ENCODE data around the gene EDIL3.

The EDIL3 gene

DNA sequence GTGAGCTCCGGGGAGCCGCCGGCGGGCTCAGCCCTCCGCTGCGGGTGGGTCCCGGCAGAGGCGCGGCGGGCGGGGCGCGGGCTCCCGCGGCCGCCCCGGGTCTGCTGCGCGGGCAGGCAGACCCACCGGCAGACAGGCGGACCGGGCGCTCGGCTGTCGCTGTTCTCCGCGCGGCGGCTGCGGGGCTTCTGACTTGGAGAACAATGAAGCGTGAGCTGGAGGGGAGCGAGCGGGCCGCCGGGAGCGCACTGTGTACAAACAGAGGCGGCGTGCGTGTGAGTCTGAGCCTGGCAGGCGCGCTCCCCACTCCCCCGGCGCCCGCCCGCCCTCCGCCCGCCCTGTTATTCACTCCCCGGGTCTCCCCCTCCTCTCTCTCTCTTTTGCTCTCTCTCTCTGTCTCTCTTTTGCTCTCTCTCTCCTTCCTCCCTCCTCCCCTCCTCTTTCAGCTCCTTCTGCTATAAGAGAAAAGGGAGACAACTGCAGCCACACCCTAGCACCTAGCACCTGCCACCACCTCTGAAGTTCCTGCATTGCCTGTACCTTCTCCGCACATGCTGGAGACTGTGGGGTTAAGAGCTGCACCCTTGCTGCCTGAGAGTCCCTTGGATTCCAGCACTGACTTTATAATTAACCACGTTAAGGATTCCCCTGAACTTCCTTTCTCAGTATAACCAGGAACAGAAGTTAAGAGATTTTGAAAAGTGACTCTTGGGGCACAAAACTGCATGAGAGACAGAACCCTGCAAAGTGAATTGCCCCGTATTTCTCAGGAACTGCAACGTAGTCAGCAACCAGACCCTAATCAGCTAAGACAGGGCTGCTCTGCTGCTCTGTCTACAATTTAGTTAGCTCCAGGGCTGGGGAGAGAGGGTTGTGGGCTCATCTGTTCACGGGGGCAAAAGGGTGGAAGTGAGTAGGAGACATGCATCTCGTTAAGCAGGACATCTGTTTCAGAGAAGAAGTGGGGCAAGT, at the start of gene EDIL3:
EDIL3 (minus strand) TSS at position 277 of the 972 bp plus-strand sequence. CDS start 506 bp downstream, outside the sequence.
- in situ Hi-C loops (cut with MboI; ENCODE audit: low sequenced_read_pairs): no loop called here
- H3K27me3 ChIP-seq (ENCODE audit: low read depth): peaks cover 53% of the 10 kb centered on the region
- H3K4me1 ChIP-seq: no peaks in the 10 kb centered on the region
- no peaks in the 10 kb centered on the region for H3K9me3 ChIP-seq
- no peaks in the 10 kb centered on the region for H3K36me3 ChIP-seq (replicated peaks)
- H3K4me3 ChIP-seq: no peak within 1 kb of the TSS
- peak; percentile 3 to 38 for DNase-seq (ENCODE audit: low spot score in 2 of 2)

DNA sequence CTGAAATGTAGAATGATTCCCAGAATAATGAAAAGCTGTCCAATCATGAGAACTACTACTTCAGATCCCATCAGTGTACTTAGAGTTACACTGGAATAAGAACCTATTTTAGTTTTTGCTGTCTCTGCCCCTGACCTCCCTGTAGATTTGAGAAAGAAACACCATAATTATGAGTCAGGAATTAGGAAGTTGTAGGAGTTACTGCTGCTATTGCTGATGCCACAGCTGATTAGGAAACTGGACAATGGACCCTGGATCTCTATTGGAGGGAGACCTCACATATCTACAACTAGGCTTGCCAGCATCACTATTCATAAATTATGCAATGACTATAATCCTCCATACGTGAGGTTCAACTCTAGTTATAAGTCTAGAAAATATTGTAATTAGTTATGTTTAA, 48.8 kb upstream of the EDIL3 start:
- Histone ChIP-seq H3K27me3 (ENCODE audit: low read depth) (no peaks in the 10 kb centered on the region), H3K36me3 (replicated peaks) (no peaks in the 10 kb centered on the region), H3K9me3 (no peaks in the 10 kb centered on the region), H3K4me3 (no peak overlapping the region), H3K4me1 (no peaks in the 10 kb centered on the region)
- in situ Hi-C loops (cut with MboI; ENCODE audit: low sequenced_read_pairs): no loop called here
- no peak for DNase-seq (ENCODE audit: low spot score in 2 of 2)

- no peak for DNase-seq (ENCODE audit: low spot score in 2 of 2)
- Histone ChIP-seq H3K36me3 (replicated peaks) (no peaks in the 10 kb centered on the region), H3K4me1 (no peaks in the 10 kb centered on the region), H3K27me3 (ENCODE audit: low read depth) (no peaks in the 10 kb centered on the region), H3K4me3 (no peak overlapping the region), H3K9me3 (no peaks in the 10 kb centered on the region)
- in situ Hi-C loops (cut with MboI; ENCODE audit: low sequenced_read_pairs): no loop called here
Observed at GRCh38 chr5:84430863-84431663, 46.4 kb upstream of the EDIL3 start.

GRCh38 chr5:84430079-84430478, 45.4 kb upstream of the EDIL3 start:
- Histone ChIP-seq H3K27me3 (ENCODE audit: low read depth) (no peaks in the 10 kb centered on the region), H3K9me3 (no peaks in the 10 kb centered on the region), H3K4me1 (no peaks in the 10 kb centered on the region), H3K4me3 (no peak overlapping the region), H3K36me3 (replicated peaks) (no peaks in the 10 kb centered on the region)
- DNase-seq (ENCODE audit: low spot score in 2 of 2): no peak
- in situ Hi-C loops (cut with MboI; ENCODE audit: low sequenced_read_pairs): no loop called here

DNA sequence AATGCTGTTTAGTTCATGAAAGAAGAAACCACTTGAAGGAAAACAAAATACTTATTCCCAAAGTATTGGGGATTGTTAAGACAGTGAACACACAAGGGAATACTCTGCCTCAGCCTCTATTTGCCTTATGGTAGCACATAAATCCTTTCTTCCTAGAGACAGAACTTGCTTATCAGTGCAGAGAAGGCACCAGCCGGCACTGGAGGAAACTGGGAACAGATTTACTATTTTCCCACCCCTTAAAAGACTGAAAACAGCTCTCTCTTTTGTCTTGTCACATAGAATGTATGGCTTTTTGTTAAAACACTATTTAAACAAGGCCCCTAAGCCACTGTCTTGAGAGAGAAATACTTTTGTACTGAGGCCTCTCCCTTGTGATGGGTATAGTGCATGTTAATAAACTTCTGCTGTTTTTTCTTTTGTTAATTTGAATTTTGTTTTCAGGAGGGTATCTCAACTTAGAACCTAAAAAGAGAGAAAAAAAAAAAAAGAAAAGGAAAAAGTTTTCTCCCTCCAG, 40.7 kb upstream of the EDIL3 start:
- Histone ChIP-seq H3K4me1 (no peaks in the 10 kb centered on the region), H3K4me3 (no peak overlapping the region), H3K27me3 (ENCODE audit: low read depth) (no peaks in the 10 kb centered on the region), H3K9me3 (no peaks in the 10 kb centered on the region), H3K36me3 (replicated peaks) (no peaks in the 10 kb centered on the region)
- DNase-seq (ENCODE audit: low spot score in 2 of 2): no peak
- in situ Hi-C loops (cut with MboI; ENCODE audit: low sequenced_read_pairs): no loop called here

GRCh38 chr5:84419742-84420141, 35.1 kb upstream of the EDIL3 start:
- Histone ChIP-seq H3K4me3 (no peak overlapping the region), H3K36me3 (replicated peaks) (no peaks in the 10 kb centered on the region), H3K4me1 (no peaks in the 10 kb centered on the region), H3K27me3 (ENCODE audit: low read depth) (no peaks in the 10 kb centered on the region), H3K9me3 (no peaks in the 10 kb centered on the region)
- DNase-seq (ENCODE audit: low spot score in 2 of 2): no peak
- in situ Hi-C loops (cut with MboI; ENCODE audit: low sequenced_read_pairs): no loop called here

- DNase-seq (ENCODE audit: low spot score in 2 of 2): no peak
- no peaks in the 10 kb centered on the region for H3K27me3 ChIP-seq (ENCODE audit: low read depth)
- H3K4me1 ChIP-seq: no peaks in the 10 kb centered on the region
Observed at GRCh38 chr5:84411832-84412605, 27.3 kb upstream of the EDIL3 start.

DNA sequence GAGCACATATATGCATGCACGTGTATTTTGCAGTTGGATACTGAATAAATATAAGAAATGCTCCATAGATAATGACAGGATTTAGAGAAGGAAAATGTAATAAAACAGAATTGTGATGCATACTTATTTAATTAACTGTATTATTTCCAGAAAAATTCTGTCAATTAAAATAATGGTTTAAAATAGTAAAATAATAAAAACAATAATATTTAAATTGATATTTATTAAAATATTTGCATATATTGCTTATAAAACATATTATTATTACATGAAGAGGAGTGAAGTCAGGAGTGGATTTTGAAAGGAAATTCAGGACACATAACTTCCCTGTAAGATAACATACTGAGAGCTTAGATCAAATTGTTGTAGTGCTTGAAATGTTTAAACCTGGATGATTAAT, 21.4 kb upstream of the EDIL3 start:
- in situ Hi-C loops (cut with MboI; ENCODE audit: low sequenced_read_pairs): no loop called here
- DNase-seq (ENCODE audit: low spot score in 2 of 2): no peak
- H3K27me3 ChIP-seq (ENCODE audit: low read depth): no peaks in the 10 kb centered on the region
- H3K4me3 ChIP-seq: no peak overlapping the region
- H3K4me1 ChIP-seq: no peaks in the 10 kb centered on the region
- H3K9me3 ChIP-seq: no peaks in the 10 kb centered on the region
- H3K36me3 ChIP-seq (replicated peaks): no peaks in the 10 kb centered on the region

More at GRCh38 chr5:84411832-84412605, 27.3 kb upstream of the EDIL3 start:
- H3K9me3 ChIP-seq: no peaks in the 10 kb centered on the region
- no peak overlapping the region for H3K4me3 ChIP-seq
- H3K36me3 ChIP-seq (replicated peaks): no peaks in the 10 kb centered on the region
- in situ Hi-C loops (cut with MboI; ENCODE audit: low sequenced_read_pairs): no loop called here

DNA sequence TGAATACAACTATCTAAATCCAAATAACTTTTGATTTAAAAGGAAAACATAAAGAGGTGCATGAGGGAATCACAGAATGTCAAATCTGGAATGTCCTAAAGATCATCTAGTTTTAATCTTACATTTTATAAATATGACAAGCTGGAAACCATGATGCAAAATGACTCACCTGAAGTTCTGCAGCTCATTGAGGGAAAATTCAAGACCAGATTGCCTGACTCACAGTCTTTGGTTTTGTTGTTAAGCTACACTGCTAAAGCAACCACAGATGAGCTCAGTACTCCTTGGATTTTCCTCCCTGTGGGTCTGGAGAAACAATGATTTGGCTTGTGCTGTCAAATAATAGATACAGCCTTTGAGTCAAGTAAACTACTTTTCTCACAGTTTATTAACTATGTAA, 19.1 kb upstream of the EDIL3 start:
- Histone ChIP-seq H3K9me3 (no peaks in the 10 kb centered on the region), H3K27me3 (ENCODE audit: low read depth) (no peaks in the 10 kb centered on the region; the same call in 1 of the 2 replicates), H3K4me3 (no peak overlapping the region), H3K4me1 (no peaks in the 10 kb centered on the region), H3K36me3 (replicated peaks) (no peaks in the 10 kb centered on the region)
- in situ Hi-C loops (cut with MboI; ENCODE audit: low sequenced_read_pairs): no loop called here
- no peak for DNase-seq (ENCODE audit: low spot score in 2 of 2)

- Histone ChIP-seq H3K4me1 (no peaks in the 10 kb centered on the region), H3K27me3 (ENCODE audit: low read depth) (no peaks in the 10 kb centered on the region; the same call in 1 of the 2 replicates), H3K4me3 (no peak overlapping the region), H3K9me3 (no peaks in the 10 kb centered on the region), H3K36me3 (replicated peaks) (no peaks in the 10 kb centered on the region)
- no peak for DNase-seq (ENCODE audit: low spot score in 2 of 2)
- in situ Hi-C loops (cut with MboI; ENCODE audit: low sequenced_read_pairs): no loop called here
Observed at GRCh38 chr5:84397385-84397784, 12.7 kb upstream of the EDIL3 start.

DNA sequence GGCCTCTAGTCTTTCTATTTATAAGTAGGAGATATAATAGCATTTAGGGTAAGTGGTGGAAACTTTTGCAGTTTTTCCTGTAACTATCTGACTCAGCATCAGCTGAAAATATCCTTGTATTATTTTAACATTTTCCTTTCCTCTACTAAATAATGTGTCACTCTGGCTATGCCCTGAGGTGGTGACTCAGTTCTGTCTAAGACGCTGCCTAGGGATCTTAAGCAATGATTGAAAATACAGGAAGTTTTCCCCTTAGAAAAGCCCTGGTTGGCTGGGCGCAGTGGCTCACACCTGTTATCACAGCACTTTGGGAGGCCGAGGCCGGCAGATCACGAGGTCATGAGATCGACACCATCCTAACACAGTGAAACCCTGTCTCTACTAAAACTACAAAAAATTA, 9.3 kb upstream of the EDIL3 start:
- no peak for DNase-seq (ENCODE audit: low spot score in 2 of 2)
- in situ Hi-C loops (cut with MboI; ENCODE audit: low sequenced_read_pairs): no loop called here
- no peaks in the 10 kb centered on the region for H3K9me3 ChIP-seq

GRCh38 chr5:84392836-84393235, 8.2 kb upstream of the EDIL3 start:
- no peak overlapping the region for H3K4me3 ChIP-seq
- no peaks in the 10 kb centered on the region for H3K9me3 ChIP-seq
- in situ Hi-C loops (cut with MboI; ENCODE audit: low sequenced_read_pairs): no loop called here
- no peaks in the 10 kb centered on the region for H3K36me3 ChIP-seq (replicated peaks)
- no peak for DNase-seq (ENCODE audit: low spot score in 2 of 2)
- H3K4me1 ChIP-seq: no peaks in the 10 kb centered on the region
- 0 out of 2 replicates have a peak, but pooled peaks cover 2% of the 10 kb centered on the region for H3K27me3 ChIP-seq (ENCODE audit: low read depth)

More for the DNA sequence above, 9.3 kb upstream of the EDIL3 start:
- H3K4me1 ChIP-seq: no peaks in the 10 kb centered on the region
- H3K4me3 ChIP-seq: no peak overlapping the region
- H3K27me3 ChIP-seq (ENCODE audit: low read depth): peaks cover 2% of the 10 kb centered on the region; the same call in 1 of the 2 replicates
- no peaks in the 10 kb centered on the region for H3K36me3 ChIP-seq (replicated peaks)

- DNase-seq (ENCODE audit: low spot score in 2 of 2): no peak
- no peaks in the 10 kb centered on the region for H3K9me3 ChIP-seq
- H3K4me3 ChIP-seq: no peak overlapping the region
- H3K36me3 ChIP-seq (replicated peaks): no peaks in the 10 kb centered on the region
- peaks cover 54% of the 10 kb centered on the region for H3K27me3 ChIP-seq (ENCODE audit: low read depth)
- no peaks in the 10 kb centered on the region for H3K4me1 ChIP-seq
- in situ Hi-C loops (cut with MboI; ENCODE audit: low sequenced_read_pairs): no loop called here
Observed at GRCh38 chr5:84385705-84386104, 1.0 kb upstream of the EDIL3 start.

Data from HAP-1 (cell line).